Motor neuron (in vitro differentiated cells): ENCODE results near the gene TWIST1. TPM values are rescaled to one million over a fixed set of nuclear protein-coding genes. Genes with fewer than 3 reads are reported as not detected.

Experiments used
- ATAC-seq, 8 experiments: fragments of 200-7000 bp; cut with Tn5 transposase; replicated peaks in 6 of 8; 2 replicates each; pipeline ENCODE4 v1.8.0; 2021; ENCODE audit warnings: mild to moderate bottlenecking in 8 of 8, moderate library complexity in 8 of 8
- H3K27ac ChIP-seq, 2 donors: fragments of 250-450 bp; sonication (Bioruptor Pico); 2 replicates each; pipeline ENCODE4 v1.9.0; 2021; ENCODE audit warnings: antibody characterized with exemption in 2 of 2, mild to moderate bottlenecking in 2 of 2, moderate library complexity in 1 of 2
- H3K4me1 ChIP-seq, 2 donors: fragments of 250-450 bp; sonication (Bioruptor Pico); replicated peaks in 1 of 2; 2 replicates each; pipeline ENCODE4 v1.6.1; 2021; ENCODE audit warnings: antibody characterized with exemption in 2 of 2, mild to moderate bottlenecking in 2 of 2, moderate library complexity in 1 of 2
- H3K4me3 ChIP-seq, 5 donors: fragments of 250-450 bp; sonication (Bioruptor Pico); 2 replicates each; pipeline ENCODE4 v1.9.0; 2021; ENCODE audit warnings: antibody characterized with exemption in 5 of 5, mild to moderate bottlenecking in 5 of 5, moderate library complexity in 4 of 5
- WGBS, 10 experiments: fragments of 450-650 bp; shearing (Covaris generic); methylation state at CpG; one replicate each; pipeline ENCODE4 v1.0.0; 2022; 5-methylcytosine and 5-hydroxymethylcytosine counted together
- in situ Hi-C, 9 experiments: fragments of 400-800 bp; cut with MboI; loops; one replicate each; pipeline ENCODE4 v1.15.0; 2021; ENCODE audit warnings: low sequenced_read_pairs in 9 of 9, low pct_unique_long_range_greater_than_20kb in 2 of 9; ENCODE audit not compliant: unreplicated experiment in 9 of 9
- total RNA-seq, 8 experiments: library from RNA; unstranded; fragments of 300-600 nt; gene quantifications; 2 replicates each; pipeline versions ENCODE4 v1.2.3 to v1.2.4, GENCODE V29; 2022

The TWIST1 gene
- total RNA-seq, 8 experiments from 2014 or later = 0.60 to 327 (median 13.8) TPM

GRCh38 chr7:19119870-19120486, 2.5 kb upstream of the TWIST1 start:
- H3K27ac ChIP-seq = no peak overlapping the region
- in situ Hi-C loops = loop anchor here in 4 of 9 experiments (25.0 kb wide), 4 partner anchors 317 to 758 kb away; no protein-coding TSS in a partner anchor
- no peak overlapping the region for H3K4me3 ChIP-seq
- 0 to 67% (median 28%) methylated on average over 1 to 10 of the region's 10 CpGs; no CpG with 5 or more reads in 1 of the 10 experiments for WGBS, 10 experiments
- H3K4me1 ChIP-seq = peaks cover 3 to 6% of the 10 kb centered on the region in 2 donors
- ATAC-seq = no peak

- H3K4me1 ChIP-seq = peaks cover 3 to 6% of the 10 kb centered on the region in 2 donors
- H3K4me3 ChIP-seq = no peak overlapping the region
- in situ Hi-C loops = loop anchor here in 4 of 9 experiments (25.0 kb wide), 4 partner anchors 318 to 757 kb away; no protein-coding TSS in a partner anchor
- WGBS, 10 experiments = 0 to 41% (median 21%) methylated on average over 2 to 8 of the region's 8 CpGs
- H3K27ac ChIP-seq = no peak overlapping the region
- no peak for ATAC-seq
Measured at GRCh38 chr7:19119372-19119771, 1.9 kb upstream of the TWIST1 start.

- peaks cover 3 to 6% of the 10 kb centered on the region in 2 donors for H3K4me1 ChIP-seq
- in situ Hi-C loops = loop anchor here in 4 of 9 experiments (25.0 kb wide), 4 partner anchors 318 to 757 kb away; no protein-coding TSS in a partner anchor
- peak in 3 of 8 experiments; percentile 1 to 2 (median 1) for ATAC-seq
- no peak overlapping the region for H3K4me3 ChIP-seq
- WGBS, 10 experiments = 0 to 37% (median 6%) methylated on average over 1 to 23 of the region's 28 CpGs
- H3K27ac ChIP-seq = no peak overlapping the region
Measured at GRCh38 chr7:19118636-19119371, 1.4 kb upstream of the TWIST1 start.

GRCh38 chr7:19117870-19118608, 603 bp upstream of the TWIST1 start:
- H3K27ac ChIP-seq = no peak overlapping the region
- 0 to 20% (median 11%) methylated on average over 1 to 11 of the region's 51 CpGs; no CpG with 5 or more reads in 7 of the 10 experiments for WGBS, 10 experiments
- ATAC-seq = peak; percentile 8 to 45 (median 34)
- peak overlapping the region in 4 of 5 donors; percentile 31 to 51 (median 42) for H3K4me3 ChIP-seq
- in situ Hi-C loops = loop anchor here in 4 of 9 experiments (25.0 kb wide), 4 partner anchors 319 to 756 kb away; no protein-coding TSS in a partner anchor
- peaks cover 3 to 6% of the 10 kb centered on the region in 2 donors for H3K4me1 ChIP-seq

- in situ Hi-C loops = loop anchor here in 4 of 9 experiments (25.0 kb wide), 4 partner anchors 321 to 754 kb away; no protein-coding TSS in a partner anchor
- Histone ChIP-seq H3K4me3 (peak overlapping the region; percentile 31 to 51 (median 37)), H3K4me1 (peaks cover 3 to 6% of the 10 kb centered on the region in 2 donors), H3K27ac (no peak overlapping the region)
- ATAC-seq = peak in 5 of 8 experiments; percentile 40 to 66 (median 50)
- 0 to 2% (median 0%) methylated on average over 1 to 10 of the region's 70 CpGs; no CpG with 5 or more reads in 3 of the 10 experiments for WGBS, 10 experiments
Measured at GRCh38 chr7:19116121-19117090, 1.0 kb downstream of the TWIST1 start.

GRCh38 chr7:19114551-19114855, 2.9 kb downstream of the TWIST1 start:
- WGBS, 10 experiments = 0 to 50% (median 25%) methylated on average over 1 to 2 of the region's 2 CpGs
- in situ Hi-C loops = loop anchor here in 4 of 9 experiments (25.0 kb wide), 4 partner anchors 323 to 752 kb away; no protein-coding TSS in a partner anchor
- Histone ChIP-seq H3K4me3 (peak overlapping the region in 1 of 5 donors; percentile 11), H3K4me1 (peaks cover 3 to 6% of the 10 kb centered on the region in 2 donors), H3K27ac (no peak overlapping the region)
- no peak for ATAC-seq

- Histone ChIP-seq H3K27ac (no peak overlapping the region), H3K4me1 (peaks cover 3 to 6% of the 10 kb centered on the region in 2 donors), H3K4me3 (peak overlapping the region in 1 of 5 donors; percentile 11)
- in situ Hi-C loops = loop anchor here in 4 of 9 experiments (25.0 kb wide), 4 partner anchors 323 to 752 kb away; no protein-coding TSS in a partner anchor
- WGBS, 10 experiments = 0 to 32% (median 7%) methylated on average over 1 to 3 of the region's 3 CpGs; no CpG with 5 or more reads in 1 of the 10 experiments
- ATAC-seq = no peak
Measured at GRCh38 chr7:19113855-19114550, 3.4 kb downstream of the TWIST1 start.

GRCh38 chr7:19113002-19113350, 4.5 kb downstream of the TWIST1 start:
- in situ Hi-C loops = loop anchor here in 4 of 9 experiments (25.0 kb wide), 4 partner anchors 324 to 751 kb away; no protein-coding TSS in a partner anchor
- WGBS, 10 experiments = 0 to 83% (median 8%) methylated on average over 1 to 4 of the region's 4 CpGs; no CpG with 5 or more reads in 1 of the 10 experiments
- no peak overlapping the region for H3K4me3 ChIP-seq

GRCh38 chr7:19112274-19113001, 5.0 kb downstream of the TWIST1 start:
- peaks cover 5 to 10% of the 10 kb centered on the region in 2 donors for H3K4me1 ChIP-seq
- H3K27ac ChIP-seq = no peak overlapping the region
- peak in 1 of 8 experiments; percentile 1 for ATAC-seq
- no peak overlapping the region for H3K4me3 ChIP-seq
- in situ Hi-C loops = loop anchor here in 4 of 9 experiments (25.0 kb wide), 4 partner anchors 325 to 750 kb away; no protein-coding TSS in a partner anchor
- 0 to 23% (median 3%) methylated on average over 1 to 32 of the region's 42 CpGs for WGBS, 10 experiments

More at GRCh38 chr7:19113002-19113350, 4.5 kb downstream of the TWIST1 start:
- Histone ChIP-seq H3K4me1 (peaks cover 3 to 4% of the 10 kb centered on the region in 2 donors), H3K27ac (no peak overlapping the region)
- ATAC-seq = no peak

- Histone ChIP-seq H3K4me1 (peaks cover 5 to 17% of the 10 kb centered on the region in 2 donors), H3K4me3 (no peak overlapping the region), H3K27ac (no peak overlapping the region)
- peak in 3 of 8 experiments; percentile 1 to 4 (median 2) for ATAC-seq
- 1 to 31% (median 13%) methylated on average over 5 to 15 of the region's 15 CpGs for WGBS, 10 experiments
- in situ Hi-C loops = loop anchor here in 4 of 9 experiments (25.0 kb wide), 4 partner anchors 326 to 749 kb away; no protein-coding TSS in a partner anchor
Measured at GRCh38 chr7:19111474-19112273, 5.8 kb downstream of the TWIST1 start.
